ENCODE results near the gene NCOA5. TPM values are rescaled to one million over a fixed set of nuclear protein-coding genes. Genes with fewer than 3 reads are reported as not detected.

Gene NCOA5
- total RNA-seq, 2 donors from 2014 or later: 18.7 to 20.4 TPM

DNA sequence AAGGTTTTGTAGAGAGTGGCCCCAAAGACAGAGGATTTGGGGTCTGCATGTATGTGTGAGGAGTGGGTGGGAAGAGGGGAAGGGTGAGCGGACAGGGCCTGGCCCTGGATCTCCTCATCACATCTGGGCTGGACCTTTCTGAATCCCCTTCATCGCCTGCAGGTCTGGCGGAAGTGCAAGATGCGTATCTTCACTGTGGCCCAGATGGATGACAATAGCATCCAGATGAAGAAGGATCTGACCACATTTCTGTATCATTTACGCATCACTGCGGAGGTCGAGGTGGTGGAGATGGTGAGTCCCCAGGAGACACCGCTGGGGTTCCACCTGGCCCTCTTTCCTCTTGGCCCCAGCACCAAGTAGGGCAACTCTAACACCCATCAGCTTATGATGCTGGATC is 36.3 kb downstream of the NCOA5 start:
- intact Hi-C loops (cut with DNase I): no loop called here
- DNase-seq (ENCODE audit: low spot score): no peak

GRCh38 chr20:46051556-46052308 is 38.0 kb downstream of the NCOA5 start:
- DNase-seq (ENCODE audit: low spot score): no peak
- intact Hi-C loops (cut with DNase I): no loop called here

DNA sequence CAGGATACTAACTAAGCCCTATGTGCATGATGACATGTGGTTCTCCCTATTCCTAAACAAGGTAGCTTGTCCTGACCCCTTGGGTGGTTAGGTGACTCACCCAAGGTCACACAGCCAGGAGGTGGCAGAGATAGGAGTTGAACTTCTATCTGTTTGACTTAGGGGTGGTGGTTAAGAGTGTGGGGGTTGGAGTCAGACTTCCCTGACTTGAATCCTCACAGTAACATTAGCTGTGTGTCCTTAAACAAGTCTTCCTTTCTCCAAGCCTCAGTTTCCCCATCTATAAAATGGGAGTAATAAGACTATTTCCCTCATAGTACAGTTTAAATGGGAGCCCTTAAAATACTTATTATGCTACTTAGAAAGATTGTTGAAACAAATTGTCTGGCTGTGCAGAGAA is 38.9 kb downstream of the NCOA5 start:
- intact Hi-C loops (cut with DNase I): no loop called here
- DNase-seq (ENCODE audit: low spot score): no peak

DNA sequence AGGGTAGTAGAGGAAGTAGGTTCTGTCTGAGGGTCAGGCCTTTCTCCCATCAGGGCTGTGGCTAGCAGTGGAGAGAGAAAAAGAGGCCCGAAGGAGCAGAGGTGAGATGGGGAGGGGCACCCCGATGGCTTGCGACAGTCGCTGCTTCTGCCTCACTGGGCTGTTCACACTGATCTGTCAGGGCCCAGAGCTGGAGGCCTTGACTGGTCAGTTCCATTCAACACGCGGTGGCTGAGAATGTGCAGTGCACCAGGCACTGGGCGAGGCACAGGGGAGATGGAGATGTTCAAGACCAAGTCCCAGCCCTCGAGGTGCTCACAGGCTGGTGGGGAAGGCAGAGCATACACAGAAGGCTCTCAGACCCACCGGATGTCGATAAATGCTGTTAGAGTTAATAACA is 39.3 kb downstream of the NCOA5 start:
- intact Hi-C loops (cut with DNase I): no loop called here
- no peak for DNase-seq (ENCODE audit: low spot score)

DNA sequence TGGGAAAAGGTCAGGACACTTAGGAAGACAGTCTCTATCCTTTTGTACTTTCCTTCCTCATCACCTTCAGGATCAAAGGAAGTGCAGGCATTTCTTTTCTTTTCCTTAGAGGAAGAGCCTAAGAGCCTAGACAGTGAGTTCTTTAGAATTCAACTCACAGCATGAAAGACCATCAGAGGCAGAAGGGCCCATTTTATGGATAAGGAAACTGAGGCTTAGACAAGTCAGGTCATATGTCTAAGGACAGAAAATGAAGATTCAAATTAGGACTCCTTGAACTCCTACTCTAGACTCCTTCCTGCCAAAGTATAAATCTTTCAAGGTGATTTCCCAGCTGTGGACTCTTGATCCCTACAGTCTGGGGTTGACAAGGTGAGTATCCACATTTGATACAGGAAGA is 39.9 kb downstream of the NCOA5 start:
- intact Hi-C loops (cut with DNase I): no loop called here
- DNase-seq (ENCODE audit: low spot score): no peak

DNA sequence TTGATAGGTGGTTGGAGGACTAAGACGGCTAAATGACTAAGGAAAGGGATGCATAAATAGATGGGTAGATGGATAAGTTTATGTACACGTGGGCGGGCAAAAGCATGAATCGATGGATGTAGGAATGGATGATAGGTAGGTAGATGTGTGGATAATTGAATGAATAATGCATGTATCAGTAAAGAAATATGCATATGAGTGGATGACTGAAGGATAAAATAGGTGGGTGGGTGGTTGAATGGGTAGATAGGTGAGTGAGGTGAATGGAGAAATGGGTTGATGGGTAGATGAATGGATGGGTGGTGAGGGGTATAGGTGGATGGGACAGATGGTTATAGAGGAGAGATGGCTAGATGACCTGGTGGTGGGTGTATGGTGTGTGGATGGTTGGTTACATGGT is 40.6 kb downstream of the NCOA5 start:
- intact Hi-C loops (cut with DNase I): no loop called here
- no peak for DNase-seq (ENCODE audit: low spot score)

DNA sequence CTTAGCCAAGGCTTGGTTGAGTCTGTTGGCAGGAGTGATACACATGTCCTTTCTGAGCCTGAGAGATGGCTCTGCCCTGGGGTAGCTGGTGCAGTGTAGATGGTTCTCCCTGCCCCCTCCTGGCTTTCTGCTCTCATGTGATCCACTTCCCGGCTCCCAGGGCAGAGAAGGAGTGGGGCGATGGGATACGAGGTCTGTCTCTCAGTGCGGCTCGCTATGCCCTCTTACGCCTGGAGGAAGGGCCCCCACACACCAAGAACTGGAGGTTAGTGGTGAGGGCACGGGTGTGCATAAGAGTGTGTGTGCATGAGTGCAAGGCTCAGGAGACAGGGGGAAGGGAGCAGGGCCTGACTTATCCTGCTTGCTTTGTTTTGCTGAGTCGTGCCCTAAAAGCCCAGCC is 41.9 kb downstream of the NCOA5 start:
- DNase-seq (ENCODE audit: low spot score): no peak
- intact Hi-C loops (cut with DNase I): no loop called here

DNA sequence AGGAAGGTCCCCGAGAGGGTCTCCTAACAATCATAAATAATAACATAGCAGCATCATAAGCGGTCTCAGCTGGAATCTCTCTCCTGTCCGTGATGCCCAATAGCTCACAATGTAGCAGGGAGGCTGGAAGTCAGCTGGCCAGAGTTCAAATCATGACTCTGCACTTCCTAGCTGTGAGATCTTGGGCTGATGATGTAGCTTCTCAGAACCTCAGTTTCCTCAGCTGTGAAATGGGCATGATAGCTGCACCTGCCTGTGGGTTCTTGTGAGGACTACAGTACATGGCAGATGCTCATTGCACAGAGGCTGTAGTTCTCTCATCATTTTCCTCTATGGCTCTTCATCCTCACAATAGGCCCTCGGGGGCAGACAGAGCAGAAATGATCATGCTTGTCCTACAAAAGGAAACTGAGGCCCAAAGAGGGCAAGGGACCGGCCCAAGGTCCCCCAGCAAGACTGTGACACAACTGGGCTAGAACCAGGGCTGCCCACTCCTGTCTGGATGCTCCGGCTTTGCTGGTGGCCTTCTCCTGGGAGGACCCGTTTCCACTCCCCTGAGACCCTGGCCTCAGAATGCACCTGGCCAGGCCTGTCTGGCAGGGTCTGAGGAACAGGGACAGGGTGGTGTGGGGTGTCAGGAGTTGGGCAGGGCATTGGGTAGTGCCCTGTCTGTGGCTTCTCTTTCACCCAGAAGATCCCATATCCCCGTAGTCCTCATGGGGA is 43.0 kb downstream of the NCOA5 start:
- intact Hi-C loops (cut with DNase I): no loop called here
- DNase-seq (ENCODE audit: low spot score): no peak

DNA sequence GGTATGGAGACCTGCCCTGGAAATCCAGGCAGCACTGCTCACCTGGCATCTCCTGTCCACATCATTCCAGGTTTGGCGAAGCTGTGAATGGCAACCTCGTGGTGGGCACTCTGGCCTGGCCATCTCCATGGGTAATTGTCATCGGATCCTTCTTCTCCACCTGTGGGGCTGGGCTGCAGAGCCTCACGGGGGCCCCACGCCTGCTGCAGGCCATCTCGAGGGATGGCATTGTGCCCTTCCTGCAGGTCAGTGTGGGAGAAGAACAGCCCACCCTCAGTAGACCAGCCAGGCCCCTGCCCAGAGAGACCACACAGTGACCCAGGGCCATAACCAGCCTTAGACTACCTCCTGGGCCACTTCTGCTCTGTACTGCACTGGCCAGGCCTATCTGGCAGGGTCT is 44.9 kb downstream of the NCOA5 start:
- intact Hi-C loops (cut with DNase I): no loop called here
- DNase-seq (ENCODE audit: low spot score): no peak

- no peak for DNase-seq (ENCODE audit: low spot score)
- intact Hi-C loops (cut with DNase I): no loop called here
These were observed 46.2 kb downstream of the NCOA5 start for GRCh38 chr20:46043556-46043955.

DNA sequence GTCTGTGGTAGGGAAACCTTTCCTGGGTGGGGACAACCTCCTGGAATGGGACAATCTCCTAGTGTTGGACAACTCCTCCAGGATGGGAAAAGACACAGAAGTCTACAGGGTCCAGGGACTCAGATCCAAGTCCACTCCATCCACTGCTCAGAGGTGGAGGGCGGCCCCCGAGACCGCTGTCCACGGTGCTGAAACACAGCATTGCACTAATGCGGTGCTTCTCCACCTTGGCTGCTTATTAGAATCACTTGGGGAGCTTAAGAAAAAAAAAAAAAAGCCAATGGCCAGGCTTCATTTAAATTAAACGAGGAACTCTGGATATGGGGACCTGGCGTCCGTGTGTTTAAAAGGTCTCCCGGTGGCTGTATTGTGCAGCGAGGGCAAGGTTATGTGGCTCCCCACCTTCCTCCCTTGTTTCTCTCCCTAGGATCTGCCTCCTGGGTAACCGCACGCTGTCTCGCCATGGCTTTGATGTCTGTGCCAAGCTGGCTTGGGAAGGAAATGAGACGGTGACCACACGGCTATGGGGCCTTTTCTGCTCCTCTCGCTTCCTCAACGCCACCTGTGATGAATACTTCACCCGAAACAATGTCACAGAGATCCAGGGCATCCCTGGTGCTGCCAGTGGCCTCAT is 48.7 kb downstream of the NCOA5 start:
- intact Hi-C loops (cut with DNase I): no loop called here
- DNase-seq (ENCODE audit: low spot score): no peak

DNA sequence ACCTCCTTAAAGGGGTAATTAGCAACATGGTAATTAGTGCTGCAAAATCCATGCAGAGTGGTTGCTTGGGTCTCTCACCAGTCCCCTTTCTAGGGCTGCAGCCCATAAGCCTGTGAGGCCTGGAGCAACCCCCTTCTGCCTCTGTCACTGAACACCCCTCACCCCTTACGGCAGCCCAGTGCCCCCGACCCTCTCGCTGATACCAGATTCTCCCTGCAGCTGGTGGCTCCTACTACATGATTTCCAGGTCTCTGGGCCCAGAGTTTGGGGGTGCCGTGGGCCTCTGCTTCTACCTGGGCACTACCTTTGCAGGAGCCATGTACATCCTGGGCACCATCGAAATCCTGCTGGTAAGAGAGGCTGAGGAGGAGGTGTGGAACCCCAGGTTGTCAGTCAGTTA is 52.7 kb downstream of the NCOA5 start:
- no peak for DNase-seq (ENCODE audit: low spot score)
- intact Hi-C loops (cut with DNase I): no loop called here

DNA sequence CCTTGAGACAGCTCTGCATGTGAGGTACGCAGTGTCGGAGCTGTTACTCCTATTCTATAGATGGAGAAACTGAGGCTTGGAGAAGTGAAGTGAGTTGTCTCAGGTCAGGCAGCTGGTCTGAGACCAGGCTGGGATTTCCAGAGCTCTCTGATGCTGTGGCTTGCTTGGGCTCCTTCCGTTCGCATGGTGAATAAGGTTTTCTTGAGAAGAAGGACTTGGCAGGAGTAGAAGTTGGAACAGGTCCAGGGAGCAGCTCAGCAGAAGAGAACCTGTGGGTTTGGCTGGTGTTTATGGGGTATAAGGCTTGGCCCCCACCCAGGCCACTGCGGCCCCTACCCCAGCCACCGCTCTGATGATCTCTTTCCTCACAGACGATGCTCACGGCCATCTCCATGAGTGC is 53.4 kb downstream of the NCOA5 start:
- intact Hi-C loops (cut with DNase I): no loop called here
- DNase-seq (ENCODE audit: low spot score): no peak

- DNase-seq (ENCODE audit: low spot score): no peak
- intact Hi-C loops (cut with DNase I): no loop called here
These were observed 54.0 kb downstream of the NCOA5 start for GRCh38 chr20:46035713-46036112.

DNA sequence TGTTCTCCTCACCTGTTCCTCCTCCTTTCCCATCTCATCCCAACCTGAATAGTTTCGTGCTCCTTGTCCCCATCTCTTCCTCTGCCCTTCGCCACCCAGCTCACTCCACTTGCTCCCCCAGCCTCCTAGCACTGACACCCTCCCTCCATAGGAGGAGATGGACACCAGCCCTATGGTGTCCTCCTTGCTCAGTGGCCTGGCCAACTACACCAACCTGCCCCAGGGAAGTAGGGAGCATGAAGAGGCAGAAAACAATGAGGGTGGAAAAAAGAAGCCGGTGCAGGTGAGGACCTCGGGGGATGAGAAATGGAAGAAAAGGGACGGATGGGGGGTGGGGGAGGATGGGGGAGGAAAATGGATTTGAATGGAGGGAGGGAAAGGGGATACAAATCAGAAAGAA is 54.5 kb downstream of the NCOA5 start:
- no peak for DNase-seq (ENCODE audit: low spot score)
- intact Hi-C loops (cut with DNase I): no loop called here

DNA sequence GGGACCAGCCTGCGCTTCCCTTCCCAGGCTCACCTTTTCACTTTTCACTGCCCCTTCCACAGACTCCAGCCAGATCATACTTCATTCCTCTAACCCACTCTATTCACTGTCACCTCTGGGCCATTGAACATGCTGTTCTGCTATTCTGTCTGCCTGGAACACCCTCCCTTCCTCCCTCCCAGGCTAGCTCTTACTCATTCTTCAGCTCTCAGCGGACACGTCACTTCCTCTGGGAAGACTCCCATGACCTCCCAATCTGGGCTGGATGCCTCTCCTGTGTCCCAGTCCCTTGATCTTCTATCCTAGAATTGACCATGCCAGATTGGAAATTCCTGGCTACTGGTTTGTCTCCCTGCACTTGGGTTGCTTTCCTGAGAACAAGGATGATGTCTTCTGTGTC is 55.7 kb downstream of the NCOA5 start:
- intact Hi-C loops (cut with DNase I): no loop called here

GRCh38 chr20:46031701-46032254 is 58.0 kb downstream of the NCOA5 start:
- no peak for DNase-seq (ENCODE audit: low spot score)
- intact Hi-C loops (cut with DNase I): no loop called here

More for the DNA sequence above, 55.7 kb downstream of the NCOA5 start:
- no peak for DNase-seq (ENCODE audit: low spot score)

DNA sequence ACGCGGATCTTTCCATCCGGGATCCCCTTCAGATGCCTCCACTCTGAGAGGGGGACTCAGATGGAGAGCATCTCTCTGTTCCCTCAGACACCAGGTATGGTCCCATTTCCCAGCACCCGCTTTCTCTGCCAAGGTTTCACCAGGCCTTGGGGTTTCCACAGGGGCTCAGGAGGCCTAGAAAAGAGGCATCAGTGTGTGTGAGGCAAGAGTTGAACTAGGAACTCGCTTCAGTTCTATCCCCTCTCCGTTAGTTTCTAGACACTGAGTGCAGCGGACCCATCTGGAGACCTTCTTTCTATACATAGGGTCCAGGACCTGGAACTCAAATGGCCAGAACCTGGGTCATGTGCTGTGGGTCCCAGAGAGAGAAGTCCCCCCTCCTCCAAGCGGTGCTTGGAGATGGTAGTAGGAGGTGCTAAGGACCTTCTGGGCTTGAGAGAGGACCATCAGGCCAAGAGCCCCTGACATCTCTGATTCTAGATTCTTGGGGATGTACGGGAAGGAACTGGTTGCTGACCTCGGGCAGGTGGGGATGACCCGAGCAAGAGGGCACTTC is 58.7 kb downstream of the NCOA5 start:
- DNase-seq (ENCODE audit: low spot score): no peak
- intact Hi-C loops (cut with DNase I): no loop called here

- DNase-seq (ENCODE audit: low spot score): no peak
- intact Hi-C loops (cut with DNase I): no loop called here
These were observed 59.3 kb downstream of the NCOA5 start for GRCh38 chr20:46030284-46031013.
